D341Med (cell line): ENCODE measurements around the gene CDC42.

Experiments used
- DNase-seq: peaks from one replicate; pipeline ENCODE4 v3.0.0; 2012; ENCODE audit warnings: low spot score

Gene CDC42

DNA sequence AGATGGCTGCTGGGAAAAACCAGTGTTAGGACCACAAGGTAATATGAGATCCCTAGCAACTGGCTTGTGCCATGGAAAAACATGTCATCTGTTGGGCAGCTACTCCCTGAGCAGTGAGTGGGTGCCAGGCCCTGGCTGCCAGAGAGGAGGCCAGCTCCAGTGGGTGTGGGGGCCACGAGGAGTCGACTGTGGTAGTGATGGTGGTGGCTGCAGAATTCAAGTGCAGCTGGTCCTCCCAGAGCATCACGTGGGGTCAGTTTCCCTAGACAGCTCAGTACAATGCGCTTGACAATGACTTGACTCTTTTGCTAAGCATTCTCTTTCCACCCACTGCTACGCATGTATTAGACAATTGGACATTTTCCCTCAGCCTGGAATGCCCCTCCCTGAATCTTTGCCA, 14.5 kb upstream of the CDC42 start:
- no peak for DNase-seq

DNA sequence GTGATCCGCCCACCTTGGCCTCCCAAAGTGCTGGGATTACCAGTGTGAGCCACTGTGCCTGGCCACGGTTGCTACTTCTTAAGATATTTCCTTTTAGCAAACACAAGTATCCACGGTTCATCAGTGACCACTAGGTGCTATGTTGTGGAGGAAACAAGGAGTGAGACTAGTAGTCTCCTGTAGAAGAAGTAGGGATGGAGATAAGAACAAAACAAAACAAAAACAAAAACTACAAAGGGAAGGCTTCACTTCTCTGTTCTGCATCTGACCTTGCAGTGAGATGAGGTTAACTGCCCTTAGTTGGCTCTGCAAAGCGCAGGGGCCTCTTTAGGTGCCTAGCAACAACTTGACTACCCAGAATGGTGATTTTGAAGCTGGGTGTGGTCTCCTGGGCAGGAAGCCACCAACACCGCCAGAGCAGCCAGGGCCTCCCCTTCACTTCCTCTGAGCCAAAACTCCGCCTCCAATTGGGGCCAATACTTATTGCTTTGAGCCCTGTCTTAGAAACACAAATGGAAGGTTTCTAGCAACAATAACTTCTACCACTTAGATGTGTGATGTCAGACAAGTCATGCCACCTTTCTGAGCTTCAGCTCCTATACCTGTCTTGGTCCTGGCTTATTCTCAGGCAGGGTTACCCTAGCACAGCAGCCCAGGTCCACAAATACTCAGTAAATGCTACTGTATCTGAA, 12.8 kb upstream of the CDC42 start:
- no peak for DNase-seq

GRCh38 chr1:22040286-22040623, 12.3 kb upstream of the CDC42 start:
- DNase-seq = no peak

DNA sequence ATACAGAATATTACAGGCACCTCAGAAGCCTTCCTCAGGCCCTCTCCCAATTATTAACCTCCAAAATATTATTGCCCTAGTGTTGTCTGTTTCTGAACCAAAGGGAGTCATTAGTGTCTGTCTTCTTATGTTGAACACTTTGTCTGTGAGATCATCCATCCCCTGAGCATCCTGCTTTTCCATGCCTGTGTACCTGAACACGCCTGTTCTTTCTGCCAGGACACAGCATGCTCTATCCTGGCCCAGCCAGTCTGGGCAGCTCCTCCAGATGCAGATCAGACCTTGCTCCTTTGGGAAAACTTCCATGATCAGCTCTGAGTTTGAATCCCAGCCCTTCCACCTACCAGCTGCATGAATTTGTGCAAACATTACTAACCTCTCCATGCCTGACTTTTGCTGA, 11.0 kb upstream of the CDC42 start:
- no peak for DNase-seq

- DNase-seq = no peak
Observed at GRCh38 chr1:22043198-22043769, 9.2 kb upstream of the CDC42 start.

DNA sequence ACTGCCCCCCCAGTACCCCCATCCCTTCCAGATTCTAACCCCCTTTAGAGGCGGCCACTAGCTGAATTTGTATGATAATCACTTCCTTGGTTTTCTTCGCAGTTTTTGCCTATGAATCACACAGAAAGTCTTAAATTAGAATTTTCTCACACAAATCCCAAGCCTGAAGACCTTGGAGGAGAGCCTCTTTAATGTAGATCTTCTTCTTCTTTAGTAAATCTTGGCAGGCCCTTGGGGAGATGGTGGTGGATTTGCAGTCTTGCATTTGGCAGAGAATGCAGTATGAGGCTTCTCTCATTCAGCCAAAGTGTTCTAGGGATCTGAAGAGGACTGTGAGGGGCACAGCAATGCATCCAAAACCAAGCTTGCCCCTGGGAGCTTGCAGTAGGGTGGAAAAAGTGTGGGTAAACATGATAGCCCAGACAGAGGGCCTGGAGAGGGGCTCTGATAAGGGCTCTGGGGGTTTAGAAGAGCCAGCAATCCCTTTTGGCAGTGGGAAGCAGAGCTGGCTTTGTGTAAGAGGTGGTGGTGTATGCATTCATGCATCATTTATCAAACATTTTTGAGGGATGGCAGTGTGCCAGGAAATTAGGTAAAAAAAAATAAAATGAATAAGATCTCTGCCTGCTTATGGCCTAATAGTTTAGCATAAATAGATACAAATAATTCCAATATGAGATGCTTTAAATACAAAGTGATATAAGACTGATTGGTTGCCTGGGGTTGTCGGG, 7.7 kb upstream of the CDC42 start:
- no peak for DNase-seq

DNA sequence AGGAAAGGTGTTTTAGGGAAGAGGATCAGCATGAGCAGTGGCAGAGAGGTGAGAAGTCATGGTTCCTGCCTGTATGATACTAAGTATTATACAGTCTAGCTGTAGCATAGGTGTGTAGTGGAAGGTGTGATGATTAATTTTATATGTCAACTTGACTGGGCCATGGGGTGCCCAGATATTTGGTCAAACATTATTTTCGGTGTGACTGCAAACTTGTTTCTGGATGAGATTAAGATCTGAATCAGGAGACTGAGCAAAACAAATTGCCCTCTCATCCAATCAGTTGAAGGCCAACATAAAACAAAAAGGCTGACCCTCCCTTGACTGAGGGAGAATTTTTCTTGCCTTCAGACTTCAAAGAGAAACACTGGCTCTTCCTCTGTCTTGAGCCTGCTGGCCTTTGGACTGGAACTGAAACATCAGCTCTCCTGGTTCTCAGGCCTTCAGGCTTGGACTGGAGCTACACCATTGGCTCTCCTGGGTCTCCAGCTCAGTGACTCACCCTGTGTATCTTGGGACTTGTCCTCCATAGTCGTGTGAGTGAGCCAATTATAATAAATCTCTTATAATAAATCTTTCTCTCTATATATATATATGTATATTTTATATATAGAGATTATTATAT, 6.8 kb upstream of the CDC42 start:
- no peak for DNase-seq

DNA sequence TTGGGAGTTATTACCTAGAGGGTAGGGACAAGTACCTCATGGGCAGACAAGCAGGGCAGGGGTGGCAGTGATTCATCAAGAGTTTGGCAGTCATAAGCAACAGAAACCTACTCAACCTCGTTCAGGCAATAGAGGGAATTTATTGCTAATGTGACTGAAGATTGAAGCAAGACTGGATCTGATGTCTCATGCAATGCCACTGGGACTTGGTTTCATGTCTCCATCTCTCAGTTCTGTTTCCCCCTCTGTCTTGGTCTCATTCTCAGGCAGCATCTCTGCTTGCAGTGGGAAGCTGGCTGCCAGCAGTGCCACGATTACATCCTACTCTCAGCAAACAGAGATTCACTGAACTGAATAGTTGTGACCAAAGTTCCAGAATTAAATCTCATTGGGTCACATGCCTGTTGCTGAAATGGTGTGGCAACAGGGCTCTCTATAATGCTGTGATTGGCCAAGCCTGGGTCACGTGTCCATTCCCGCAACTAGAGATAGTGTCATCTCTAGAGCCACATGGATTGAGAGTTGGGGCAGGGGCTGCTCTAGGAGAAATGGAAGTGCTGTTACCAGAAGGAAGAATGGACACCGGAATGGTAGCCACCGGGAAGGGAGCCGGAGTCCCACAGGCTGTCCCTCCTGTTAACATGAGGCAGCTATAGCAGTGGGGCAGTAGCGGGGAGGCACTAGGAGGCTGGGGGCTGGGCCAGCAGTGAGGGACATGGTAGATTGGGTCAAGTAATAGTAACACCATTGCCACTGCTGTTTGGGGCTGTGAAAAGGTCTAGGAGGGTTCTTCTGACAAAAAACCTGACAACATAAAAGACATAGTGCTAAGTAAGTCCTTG, 3.9 kb upstream of the CDC42 start:
- DNase-seq = no peak

DNA sequence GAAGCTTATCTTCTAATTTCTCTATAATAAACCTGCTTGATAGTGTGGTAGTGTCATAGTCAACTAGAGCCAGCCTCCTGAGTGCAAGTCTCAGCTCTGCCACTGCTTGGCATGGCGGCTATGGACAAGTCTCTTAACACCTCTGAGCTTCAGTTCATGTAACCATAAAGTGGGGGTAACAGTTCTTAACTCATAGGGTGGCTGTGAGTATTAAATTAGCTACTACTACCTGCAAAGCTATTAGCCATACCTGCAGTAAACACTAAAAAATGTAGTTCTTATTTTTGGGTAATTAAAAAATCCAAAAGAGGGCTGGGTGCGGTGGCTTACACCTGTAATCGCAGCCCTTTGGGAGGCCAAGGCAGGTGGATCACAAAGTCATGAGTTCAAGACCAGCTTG, 2.2 kb upstream of the CDC42 start:
- DNase-seq = no peak

GRCh38 chr1:22051607-22052114, 848 bp upstream of the CDC42 start:
- DNase-seq = no peak

GRCh38 chr1:22053017-22053860, 730 bp downstream of the CDC42 start:
- DNase-seq = peak; percentile 78

DNA sequence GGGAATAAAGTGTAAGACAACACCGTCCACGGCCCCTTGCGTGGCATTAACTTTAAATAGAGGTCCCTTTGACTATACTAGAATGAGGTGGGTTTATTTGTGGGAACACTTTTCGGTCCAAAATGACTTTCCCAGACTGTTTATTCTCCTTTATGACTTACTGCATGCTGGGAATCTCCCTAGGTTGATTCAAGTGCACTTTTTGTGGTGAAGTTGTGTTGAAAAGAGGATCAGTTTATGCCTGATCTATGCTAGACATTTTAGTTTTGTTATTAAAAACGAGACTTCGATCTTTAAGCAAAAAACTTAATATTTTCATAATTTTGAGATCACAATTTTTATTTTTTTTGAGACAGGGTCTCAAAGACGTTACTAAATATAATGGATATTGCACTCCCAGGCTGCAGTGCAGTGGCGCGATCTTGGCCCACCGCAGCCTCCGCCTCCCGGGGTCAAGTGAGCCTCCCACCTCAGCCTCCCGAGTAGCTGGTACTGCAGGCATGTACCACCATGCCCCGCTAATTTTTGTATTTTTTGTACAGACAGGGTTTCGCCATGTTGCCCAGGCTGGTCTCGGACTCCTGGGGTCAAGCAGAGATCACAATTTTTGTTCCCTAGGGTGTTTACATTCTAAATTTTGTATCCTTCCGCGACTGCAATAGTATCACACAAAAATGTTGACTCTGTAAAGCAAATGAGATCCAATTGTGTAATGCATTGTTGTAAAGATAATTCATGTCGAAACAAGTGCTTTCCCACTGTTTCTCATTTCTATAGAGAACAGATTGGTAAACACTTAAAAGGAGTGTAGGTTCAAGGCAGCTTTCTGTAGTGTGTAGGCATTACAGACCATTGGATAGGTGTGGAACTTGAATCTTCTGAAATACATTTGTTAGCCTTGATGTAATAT, 1.6 kb downstream of the CDC42 start:
- DNase-seq = no peak

- DNase-seq = no peak
Observed at GRCh38 chr1:22055463-22055862, 3.0 kb downstream of the CDC42 start.

- no peak for DNase-seq
Observed at GRCh38 chr1:22056043-22056442, 3.5 kb downstream of the CDC42 start.

DNA sequence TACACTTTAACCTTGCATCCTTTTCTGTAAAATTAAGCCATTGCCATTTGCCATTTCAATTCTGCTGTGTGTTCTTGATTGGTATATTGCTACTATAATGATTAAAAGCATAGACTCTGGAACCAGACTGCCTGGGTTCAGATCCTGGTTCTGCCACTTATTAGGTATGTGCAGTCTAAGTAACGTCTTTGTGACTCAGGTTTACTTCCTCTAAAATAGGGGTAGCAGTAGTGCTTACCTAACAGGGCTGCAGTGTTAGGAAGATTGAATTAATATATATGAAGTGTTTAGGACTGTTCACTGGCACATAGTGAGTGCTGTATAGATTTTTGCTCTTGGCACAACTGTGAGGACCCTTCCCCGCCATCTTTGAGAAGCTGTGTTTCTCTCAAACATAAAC, 4.4 kb downstream of the CDC42 start:
- DNase-seq = no peak

DNA sequence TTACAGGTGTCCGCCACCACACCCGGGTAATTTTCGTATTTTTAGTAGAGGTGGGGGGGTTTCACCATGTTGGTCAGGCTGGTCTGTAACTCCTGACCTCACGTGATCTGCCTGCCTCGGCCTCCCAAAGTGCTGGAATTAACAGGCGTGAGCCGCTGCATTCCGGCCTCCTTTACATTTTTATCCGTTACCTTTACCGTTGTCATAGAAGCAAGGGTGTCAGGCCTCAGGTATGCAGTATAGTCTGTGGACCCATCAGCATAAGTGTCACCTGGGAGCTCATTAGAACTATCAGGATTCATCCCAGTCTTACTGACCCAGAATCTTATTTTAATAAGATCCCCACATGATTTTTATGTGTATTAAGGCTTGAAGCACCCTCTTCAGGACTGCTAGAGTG, 5.4 kb downstream of the CDC42 start:
- no peak for DNase-seq

DNA sequence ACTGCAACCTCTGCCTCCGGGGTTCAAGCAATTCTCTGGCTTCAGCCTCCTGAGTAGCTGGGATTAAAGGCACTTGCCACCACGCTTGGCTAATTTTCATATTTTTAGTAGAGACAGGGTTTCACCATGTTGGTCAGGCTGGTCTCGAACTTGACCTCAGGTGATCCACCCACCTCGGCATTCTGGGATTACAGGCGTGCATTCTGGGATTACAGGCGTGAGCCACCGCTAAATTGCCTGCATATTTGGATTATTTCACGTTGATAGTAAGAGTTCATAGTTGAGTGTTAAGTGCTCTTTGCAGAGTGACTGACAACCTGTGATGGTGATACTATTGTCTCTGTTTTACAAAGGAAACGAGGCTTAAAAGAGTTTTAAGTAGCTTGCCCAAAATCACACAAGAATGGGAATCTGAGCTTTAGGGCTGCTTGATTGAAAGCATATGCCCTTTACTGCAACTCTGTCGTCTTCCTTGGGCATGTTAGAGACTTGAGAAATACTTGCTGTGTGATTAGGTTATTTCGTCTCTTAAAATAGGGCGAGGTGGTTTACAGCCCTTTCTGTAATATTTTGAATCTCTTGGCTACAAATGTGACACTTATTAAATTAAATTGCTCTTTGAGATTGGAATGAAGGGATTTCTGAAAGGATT, 12.4 kb downstream of the CDC42 start:
- DNase-seq = no peak

- no peak for DNase-seq
Observed at GRCh38 chr1:22071511-22071910, 19.0 kb downstream of the CDC42 start.

GRCh38 chr1:22074803-22075202, 22.3 kb downstream of the CDC42 start:
- no peak for DNase-seq

GRCh38 chr1:22075718-22076117, 23.2 kb downstream of the CDC42 start:
- no peak for DNase-seq
